EL (cell line): ENCODE results near the gene GLT1D1.

Experiments used
- DNase-seq: peaks from one replicate; pipeline ENCODE4 v3.0.0-alpha.2; 2016

The GLT1D1 gene

DNA sequence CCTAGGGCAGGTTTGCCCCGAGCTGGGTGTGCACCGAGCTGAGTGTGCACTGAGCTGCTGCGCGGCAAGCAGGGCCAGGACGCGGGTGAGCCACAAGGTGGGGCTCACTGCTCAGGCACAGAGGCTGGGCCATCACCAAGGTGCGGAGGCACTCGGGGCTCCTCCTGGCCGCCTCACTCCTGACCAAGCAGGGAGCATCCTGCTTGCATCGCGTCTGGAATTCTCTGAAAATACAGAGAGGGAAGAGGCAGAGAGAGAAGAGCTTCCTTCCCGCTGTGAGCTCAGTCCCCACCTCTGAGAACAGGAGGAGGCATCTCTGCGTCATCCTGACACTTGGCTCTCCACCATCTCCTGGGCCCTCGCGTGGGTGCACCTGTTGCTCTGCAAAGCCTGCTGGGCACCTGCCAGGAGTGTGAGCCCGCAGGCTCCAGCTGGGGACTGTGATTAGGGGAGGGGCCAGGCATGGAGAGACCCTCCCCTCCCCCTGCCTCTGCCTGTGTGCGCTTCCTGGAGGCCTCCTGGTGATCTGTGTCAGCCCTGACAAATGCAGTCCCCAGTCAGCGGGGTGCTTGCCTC lies 116.3 kb downstream of the GLT1D1 start:
- no peak for DNase-seq

GRCh38 chr12:128970110-128970509 lies 116.8 kb downstream of the GLT1D1 start:
- no peak for DNase-seq

DNA sequence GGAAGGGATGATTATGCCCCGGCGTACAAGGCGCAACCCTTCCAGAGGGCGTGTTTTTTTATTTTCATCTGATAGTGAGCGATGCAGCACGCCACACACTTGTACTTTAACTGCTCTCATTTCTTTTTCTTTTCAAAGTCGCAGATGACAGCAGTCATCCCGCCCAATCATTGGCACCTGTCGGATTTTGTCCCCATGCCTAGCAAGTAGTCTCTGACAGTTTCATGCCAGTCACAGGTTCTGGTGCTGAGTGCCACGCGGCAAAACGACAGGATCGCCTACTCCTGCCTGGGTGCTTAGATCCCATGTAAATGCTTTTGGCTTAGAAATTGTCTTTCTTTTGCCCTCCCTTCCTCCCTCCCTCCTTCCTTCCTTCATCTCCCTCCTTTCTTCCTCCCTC lies 117.7 kb downstream of the GLT1D1 start:
- no peak for DNase-seq

GRCh38 chr12:128971802-128972201 lies 118.5 kb downstream of the GLT1D1 start:
- no peak for DNase-seq

DNA sequence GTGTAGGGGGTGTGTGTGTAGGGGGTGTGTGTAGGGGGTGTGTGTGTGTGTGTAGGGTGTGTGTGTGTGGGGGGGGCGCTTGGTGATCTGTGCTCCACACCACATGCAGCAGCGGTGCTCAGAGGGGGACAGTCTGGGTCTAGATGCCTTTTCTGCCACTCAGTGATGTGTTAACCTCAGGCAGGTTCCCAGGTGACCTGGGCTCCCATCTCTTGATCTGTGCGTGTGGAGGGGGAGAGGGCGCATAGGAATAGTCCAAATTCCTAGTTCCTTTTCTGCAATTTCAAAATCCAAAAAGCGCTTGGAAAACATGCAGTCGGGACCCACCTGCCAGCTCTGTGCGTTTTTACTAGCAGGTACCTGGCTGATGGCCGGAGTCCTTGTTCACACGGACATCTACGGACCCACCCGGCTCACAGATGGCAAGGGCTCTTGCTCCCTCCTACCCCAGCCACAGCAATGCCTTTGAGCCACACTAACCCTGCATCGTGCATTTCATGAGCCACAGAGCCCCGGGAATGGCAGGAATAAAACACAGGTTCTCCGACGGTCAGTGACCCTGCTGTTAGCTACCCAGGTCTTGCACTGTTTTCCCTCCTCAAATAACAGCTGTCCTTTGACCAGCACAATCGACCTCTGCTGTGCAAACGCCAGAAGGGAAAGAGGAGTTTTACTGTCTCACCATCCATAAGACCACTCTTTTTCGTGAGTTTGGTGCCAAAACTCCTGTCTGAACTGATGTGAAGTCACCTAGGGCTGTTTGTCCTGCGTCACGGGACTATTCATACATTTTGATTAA lies 120.8 kb downstream of the GLT1D1 start:
- no peak for DNase-seq

DNA sequence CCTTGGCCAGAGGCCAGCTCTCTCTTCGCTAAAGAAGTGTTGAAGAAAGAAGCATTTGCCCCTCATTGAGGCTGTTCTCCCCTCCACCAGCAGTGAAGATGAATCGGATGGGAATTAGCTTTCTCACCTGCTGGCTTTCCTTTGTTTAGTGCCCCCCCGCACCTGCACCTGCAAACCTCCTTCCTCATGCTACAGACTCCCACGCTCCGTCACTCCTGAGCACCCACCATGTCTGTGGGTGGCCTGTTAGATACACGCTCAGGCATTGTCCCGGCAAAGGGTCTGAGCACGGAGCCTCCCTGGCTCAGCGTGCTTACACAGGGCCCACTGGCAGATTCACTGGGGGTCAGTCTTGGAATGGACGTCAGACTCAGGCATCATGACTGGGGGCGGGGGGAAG lies 121.6 kb downstream of the GLT1D1 start:
- no peak for DNase-seq

DNA sequence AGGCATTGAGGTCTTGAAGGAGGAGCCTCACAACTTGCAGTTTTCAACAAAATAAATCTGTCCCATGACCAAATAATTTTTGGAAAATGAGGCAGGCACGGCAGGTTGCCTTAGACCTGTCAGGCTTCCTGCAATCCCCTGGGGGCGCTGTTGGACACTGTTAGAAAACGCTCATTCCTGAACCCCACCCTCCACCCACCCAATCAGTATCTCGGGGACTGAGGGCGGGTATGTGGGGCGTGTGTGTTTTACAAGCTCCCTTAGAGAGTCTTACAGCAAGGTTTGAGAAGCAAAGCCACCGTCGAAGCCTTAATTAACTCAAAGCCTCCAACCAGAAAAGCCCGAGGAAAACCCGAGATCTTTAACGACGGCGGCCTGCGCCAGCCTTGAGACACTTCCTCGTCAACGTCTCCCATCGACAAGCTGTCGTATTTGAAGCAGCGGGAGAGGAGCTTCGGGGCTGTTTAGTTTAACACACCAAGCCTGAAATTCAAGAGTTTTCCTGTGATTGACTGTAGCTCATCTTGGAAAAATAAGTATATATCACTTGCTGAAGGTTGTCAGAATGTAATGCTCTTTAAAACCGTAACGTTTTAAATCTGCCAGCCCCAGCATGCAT lies 123.0 kb downstream of the GLT1D1 start:
- no peak for DNase-seq

GRCh38 chr12:128977441-128977840 lies 124.2 kb downstream of the GLT1D1 start:
- no peak for DNase-seq

DNA sequence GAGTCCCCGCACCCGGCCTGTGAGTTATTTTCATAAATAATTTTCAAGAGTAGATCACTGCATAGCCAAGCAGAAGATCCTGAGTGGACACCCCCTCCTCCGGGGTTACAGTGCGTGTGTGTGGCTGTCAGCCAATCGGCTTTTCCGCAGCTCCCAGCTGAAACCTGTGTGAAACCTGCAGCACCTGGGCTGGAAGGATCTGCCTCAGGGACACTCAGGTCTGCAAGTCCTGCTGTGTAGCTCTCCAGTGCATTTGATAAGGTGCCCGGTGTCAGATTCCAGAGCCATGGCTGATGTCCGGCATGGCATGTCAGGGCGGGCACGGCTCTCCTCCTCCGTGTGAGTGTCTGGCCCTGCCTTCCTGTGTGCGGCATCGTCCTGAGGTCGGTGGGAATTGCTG lies 124.8 kb downstream of the GLT1D1 start:
- DNase-seq: no peak

GRCh38 chr12:128980623-128981022 lies 127.3 kb downstream of the GLT1D1 start:
- no peak for DNase-seq

GRCh38 chr12:128981971-128982533 lies 128.8 kb downstream of the GLT1D1 start:
- DNase-seq: no peak

DNA sequence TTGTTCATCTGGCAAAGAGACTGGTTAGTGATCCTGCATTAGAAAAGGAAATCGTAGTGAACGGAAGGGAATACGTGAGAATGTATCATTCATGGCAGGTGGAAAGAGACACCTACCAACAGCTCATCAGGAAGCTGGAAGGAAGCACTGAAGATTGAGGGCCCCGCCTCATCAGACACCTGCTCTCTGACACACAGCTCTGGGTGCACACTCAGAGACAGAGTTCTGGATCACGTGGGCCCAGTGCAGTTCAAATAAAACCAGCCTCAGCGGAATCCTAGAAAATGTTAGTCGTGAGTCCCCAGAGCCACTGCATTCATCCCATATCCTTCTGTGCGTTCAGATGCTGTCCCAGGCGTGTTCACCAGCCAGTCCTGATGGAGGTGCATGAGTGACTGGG lies 129.7 kb downstream of the GLT1D1 start:
- no peak for DNase-seq

DNA sequence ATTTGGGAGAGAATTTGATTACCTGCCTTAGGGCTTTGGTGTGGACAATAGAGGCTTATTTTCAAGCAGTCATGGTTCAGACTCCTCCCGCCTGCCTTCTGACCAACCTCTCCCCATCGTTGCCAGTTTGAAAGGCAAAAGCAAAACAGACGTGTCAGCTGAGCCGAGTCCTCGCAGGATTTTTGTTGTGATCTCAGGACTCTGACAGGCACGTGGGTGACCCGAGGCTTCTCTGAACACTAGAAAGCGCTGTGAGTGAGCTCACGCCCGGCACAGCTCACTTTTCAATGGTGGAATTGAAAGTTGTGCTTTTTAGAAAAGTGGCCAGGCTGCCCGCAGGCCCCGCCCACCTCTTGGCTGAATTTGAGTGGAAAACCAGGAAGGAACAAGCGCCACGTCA lies 130.1 kb downstream of the GLT1D1 start:
- no peak for DNase-seq

DNA sequence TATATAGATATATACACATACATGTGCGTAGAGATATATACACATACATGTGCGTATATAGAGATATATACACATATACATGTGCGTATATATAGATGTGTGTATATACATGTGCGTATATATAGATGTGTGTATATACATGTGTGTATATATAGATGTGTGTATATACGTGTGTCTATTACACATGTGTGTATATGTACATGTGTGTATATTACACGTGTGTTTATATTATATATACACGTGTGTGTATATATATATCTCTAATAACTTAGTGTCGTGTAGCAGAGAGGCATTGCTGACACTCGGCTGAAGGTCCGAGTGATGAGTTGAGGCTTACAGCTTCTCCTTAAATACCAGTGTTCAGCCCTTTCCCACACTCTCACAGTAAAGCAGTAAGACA lies 133.7 kb downstream of the GLT1D1 start:
- no peak for DNase-seq

DNA sequence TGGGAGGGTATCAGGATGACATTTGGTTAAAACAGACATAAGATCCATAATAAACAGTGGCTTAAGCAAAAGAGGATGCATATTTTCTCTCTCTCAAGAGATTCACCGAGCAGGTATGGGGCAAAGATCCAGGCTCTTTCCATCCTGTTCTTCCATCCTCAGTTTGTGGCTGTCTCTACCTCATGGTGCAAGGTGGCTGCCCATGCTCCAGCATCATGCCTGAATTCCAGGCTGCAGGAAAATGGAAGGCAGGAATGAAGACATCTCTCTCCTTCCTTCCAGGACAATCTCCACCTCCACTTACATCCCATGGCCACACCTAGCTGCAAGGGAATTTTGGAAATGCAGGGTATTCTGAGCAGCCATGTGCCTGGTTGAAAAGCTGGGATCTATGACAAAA lies 136.0 kb downstream of the GLT1D1 start:
- no peak for DNase-seq

- DNase-seq: no peak
These were observed 138.4 kb downstream of the GLT1D1 start for GRCh38 chr12:128991716-128992115.

DNA sequence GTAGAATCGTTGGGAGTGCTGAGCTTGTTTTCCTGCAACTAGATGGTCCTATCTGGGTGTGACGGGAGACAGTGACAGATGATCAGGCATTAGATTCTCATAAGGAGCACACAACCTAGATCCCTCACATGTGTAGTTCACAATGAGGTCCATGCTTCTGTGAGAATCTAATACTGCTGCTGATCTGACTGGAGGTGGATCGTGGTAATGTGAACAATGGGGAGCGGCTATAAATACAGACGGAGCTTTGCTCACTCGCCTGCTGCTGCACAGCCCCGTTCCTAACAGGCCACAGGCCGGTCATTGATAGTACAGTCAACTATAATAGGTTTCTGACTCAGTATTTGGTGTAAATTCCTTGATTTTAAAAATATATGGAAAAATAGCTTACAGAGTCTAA lies 138.8 kb downstream of the GLT1D1 start:
- no peak for DNase-seq

- no peak for DNase-seq
These were observed 139.3 kb downstream of the GLT1D1 start for GRCh38 chr12:128992550-128992949.

GRCh38 chr12:128994856-128995255 lies 141.6 kb downstream of the GLT1D1 start:
- DNase-seq: no peak

DNA sequence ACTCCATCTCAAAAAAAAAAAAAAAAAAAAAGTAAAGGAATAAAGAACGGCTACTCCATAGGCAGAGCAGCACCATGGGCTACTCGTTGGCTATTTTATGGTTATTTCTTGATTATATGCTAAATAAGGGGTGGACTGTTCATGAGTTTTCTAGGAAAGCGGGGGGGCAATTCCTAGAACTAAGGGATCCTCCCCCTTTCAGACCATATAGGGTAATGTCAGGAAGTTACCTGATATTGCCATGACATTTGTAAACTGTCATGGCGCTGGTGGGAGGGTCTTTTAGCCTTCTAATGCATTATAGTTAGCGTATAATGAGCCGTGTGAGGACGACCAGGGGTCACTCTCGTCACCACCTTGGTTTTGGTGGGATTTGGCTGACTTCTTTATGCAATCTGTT lies 142.3 kb downstream of the GLT1D1 start:
- no peak for DNase-seq

GRCh38 chr12:129001826-129002225 lies 148.5 kb downstream of the GLT1D1 start:
- no peak for DNase-seq

- no peak for DNase-seq
These were observed 149.1 kb downstream of the GLT1D1 start for GRCh38 chr12:129002427-129002826.

DNA sequence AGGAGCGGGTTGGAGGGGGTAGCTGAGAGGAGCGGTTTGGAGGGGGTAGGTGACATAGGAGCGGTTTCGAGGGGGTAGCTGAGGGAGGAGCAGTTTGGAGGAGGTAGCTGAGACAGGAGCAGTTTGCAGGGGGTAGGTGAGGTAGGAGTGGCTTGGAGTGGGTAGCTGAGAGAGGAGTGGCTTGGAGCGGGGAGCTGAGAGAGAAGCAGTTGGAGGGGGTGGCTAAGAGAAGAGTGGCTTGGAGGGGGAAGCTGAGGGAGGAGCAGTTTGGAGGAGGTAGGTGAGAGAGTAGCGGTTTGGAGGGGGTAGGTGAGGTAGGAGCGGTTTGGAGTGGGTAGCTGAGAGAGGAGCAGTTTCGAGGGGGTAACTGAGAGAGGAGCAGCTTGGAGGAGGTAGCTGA lies 152.1 kb downstream of the GLT1D1 start:
- no peak for DNase-seq

- no peak for DNase-seq
These were observed 152.6 kb downstream of the GLT1D1 start for GRCh38 chr12:129005829-129006228.
